SK-MEL-5 (cell line): Measurements from ENCODE around the gene MCMBP. TPM values are rescaled to one million over a fixed set of nuclear protein-coding genes. Genes with fewer than 3 reads are reported as not detected.
"Not testable (repeated sequence)": the region's sequence is repeated elsewhere in the genome, so short reads cannot be mapped to it uniquely, and the experiment has no call there.

Experiments
- DNase-seq: peaks from one replicate; pipeline ENCODE4 v3.0.0-alpha.2; 2016; ENCODE audit warnings: low read depth, low spot score
- in situ Hi-C: cut with HindIII; loops from 2 replicates; pipeline ENCODE4 v1.10.0; 2016; ENCODE audit warnings: low sequenced_read_pairs, high pct_unique_total_duplicates, low pct_unique_long_range_greater_than_20kb
- polyA plus RNA-seq, 2 experiments: library from polyadenylated mRNA; depleted of rRNA; stranded (reverse); fragments of >200 nt; gene quantifications; 2 replicates each; pipeline ENCODE4 v1.2.3, GENCODE V29; 2015
- total RNA-seq: library from RNA; depleted of rRNA; stranded (reverse); fragments of >200 nt; shearing (Covaris generic); gene quantifications from 2 replicates; pipeline ENCODE4 v1.2.3, GENCODE V29; 2014; rRNA removed

The MCMBP gene
- 39.6 and 41.1 TPM in 2 replicates for total RNA-seq
- polyA plus RNA-seq (2015; cell fraction: cytosol; rRNA removed): 43.4 and 46.7 TPM in 2 replicates
- 25.8 and 29.1 TPM in 2 replicates for polyA plus RNA-seq (2015; cell fraction: nucleus; rRNA removed)

GRCh38 chr10:119872610-119872859 is at the start of gene MCMBP:
Gene MCMBP, minus strand, starts transcription at chr10:119872843. Its CDS starts 259 bp downstream, at chr10:119872584.
- no peak for DNase-seq
- in situ Hi-C loops: no loop called here

- DNase-seq: no peak
- in situ Hi-C loops: no loop called here
Observed at GRCh38 chr10:119919826-119920225, 47.2 kb upstream of the MCMBP start.

- in situ Hi-C loops: no loop called here
- DNase-seq: no peak
Observed at GRCh38 chr10:119919271-119919670, 46.6 kb upstream of the MCMBP start.

GRCh38 chr10:119917777-119918176 is 45.1 kb upstream of the MCMBP start:
- DNase-seq: peak; percentile 20

GRCh38 chr10:119910689-119911088 is 38.0 kb upstream of the MCMBP start:
- DNase-seq: no peak
- in situ Hi-C loops: no loop called here

More at GRCh38 chr10:119917777-119918176, 45.1 kb upstream of the MCMBP start:
- in situ Hi-C loops: no loop called here

- in situ Hi-C loops: no loop called here
- DNase-seq: no peak
Observed at GRCh38 chr10:119908166-119908565, 35.5 kb upstream of the MCMBP start.

GRCh38 chr10:119907695-119908094 is 35.1 kb upstream of the MCMBP start:
- in situ Hi-C loops, DNase-seq: not testable (repeated sequence)

- in situ Hi-C loops: no loop called here
- DNase-seq: no peak
Observed at GRCh38 chr10:119903946-119904666, 31.5 kb upstream of the MCMBP start.

- DNase-seq: no peak
- in situ Hi-C loops: no loop called here
Observed at GRCh38 chr10:119898577-119898976, 25.9 kb upstream of the MCMBP start.

- DNase-seq: no peak
- in situ Hi-C loops: no loop called here
Observed at GRCh38 chr10:119896937-119897770, 24.5 kb upstream of the MCMBP start.

- DNase-seq: no peak
- in situ Hi-C loops: no loop called here
Observed at GRCh38 chr10:119896061-119896655, 23.5 kb upstream of the MCMBP start.

GRCh38 chr10:119893845-119894427 is 21.3 kb upstream of the MCMBP start:
- no peak for DNase-seq
- in situ Hi-C loops: no loop called here

- DNase-seq: no peak
- in situ Hi-C loops: no loop called here
Observed at GRCh38 chr10:119893074-119893473, 20.4 kb upstream of the MCMBP start.

- in situ Hi-C loops: no loop called here
Observed at GRCh38 chr10:119892188-119893065, 19.8 kb upstream of the MCMBP start, which contains the start of gene SEC23IP. Gene SEC23IP, plus strand, starts transcription at chr10:119892730. Its CDS starts 53 bp downstream, at chr10:119892783.

GRCh38 chr10:119891849-119892187 is 19.2 kb upstream of the MCMBP start:
- DNase-seq, in situ Hi-C loops: not testable (repeated sequence)

More at GRCh38 chr10:119892188-119893065, 19.8 kb upstream of the MCMBP start, which contains the start of gene SEC23IP:
- peak; percentile 95 for DNase-seq

- in situ Hi-C loops, DNase-seq: not testable (repeated sequence)
Observed at GRCh38 chr10:119890307-119890706, 17.7 kb upstream of the MCMBP start.

GRCh38 chr10:119889201-119889600 is 16.6 kb upstream of the MCMBP start:
- in situ Hi-C loops, DNase-seq: not testable (repeated sequence)
